IMR-90 (cell line): ENCODE measurements around the gene AKAP8L. TPM values are rescaled to one million over a fixed set of nuclear protein-coding genes. Genes with fewer than 3 reads are reported as not detected.

Experiments used
- ATAC-seq: fragments of 200-7000 bp; cut with Tn5 transposase; 2 replicates; pipeline ENCODE4 v1.9.1; 2020; ENCODE audit warnings: low read depth, mild to moderate bottlenecking, moderate library complexity
- BruUV-seq: library from RNA; stranded (reverse); fragments of 400-500 nt; replicated peaks from 2 replicates; lab custom pipeline; 2021; lab: Mats Ljungman, UMichigan
- CTCF ChIA-PET: fragments of 300-600 bp; formaldehyde crosslinking; extraction: SDS; loops from one replicate; lab custom pipeline; 2021; ENCODE audit warnings: antibody characterized with exemption; lab: Yijun Ruan, JAX
- POLR2A ChIA-PET: fragments of 300-600 bp; sonication (Branson Sonifier 250); formaldehyde crosslinking; loops from one replicate; lab custom pipeline; 2022; ENCODE audit warnings: antibody characterized with exemption; ENCODE audit not compliant: unreplicated experiment; lab: Charles Lee
- DNase-seq: peaks from one replicate; pipeline ENCODE4 v3.0.0; 2013
- H2AFZ ChIP-seq: replicated peaks from 2 replicates; pipeline ENCODE3; 2013; ENCODE audit warnings: low read length, mild to moderate bottlenecking; ENCODE audit not compliant: poor library complexity
- H2AK5ac ChIP-seq: 2 replicates; pipeline ENCODE4 v1.6.1; 2013; ENCODE audit warnings: low read depth, low read length, inconsistent platforms
- H2AK9ac ChIP-seq: replicated peaks from 2 replicates; pipeline ENCODE3; 2013; ENCODE audit warnings: mild to moderate bottlenecking, low read depth, low read length, moderate library complexity; ENCODE audit not compliant: poor library complexity
- H2BK120ac ChIP-seq: 2 replicates; pipeline ENCODE4 v1.6.1; 2013; ENCODE audit warnings: low read depth, low read length, inconsistent platforms
- H2BK15ac ChIP-seq: 3 replicates; pipeline ENCODE4 v1.6.1; 2013; ENCODE audit warnings: low read depth, low read length, inconsistent platforms
- H2BK20ac ChIP-seq: 2 replicates; pipeline ENCODE4 v1.6.1; 2013; ENCODE audit warnings: low read depth, mild to moderate bottlenecking, inconsistent platforms, low read length, moderate library complexity
- H2BK5ac ChIP-seq: 2 replicates; pipeline ENCODE4 v1.6.1; 2013; ENCODE audit warnings: mild to moderate bottlenecking, low read depth, low read length, inconsistent platforms; ENCODE audit not compliant: poor library complexity, severe bottlenecking
- H3K14ac ChIP-seq: replicated peaks from 2 replicates; pipeline ENCODE4 v1.6.1; 2013; ENCODE audit warnings: low read depth, low read length, inconsistent platforms
- H3K18ac ChIP-seq: 2 replicates; pipeline ENCODE4 v1.6.1; 2013; ENCODE audit warnings: low read depth, low read length, control low read depth
- H3K23ac ChIP-seq: 2 replicates; pipeline ENCODE4 v1.6.1; 2013; ENCODE audit warnings: low read depth, low read length, inconsistent platforms
- H3K27ac ChIP-seq: 2 replicates; pipeline ENCODE4 v1.5.1; 2013; ENCODE audit warnings: mild to moderate bottlenecking, control low read depth, low read length; ENCODE audit not compliant: insufficient read depth
- H3K27me3 ChIP-seq: 2 replicates; pipeline ENCODE4 v1.6.1; 2013; ENCODE audit warnings: low read length; ENCODE audit not compliant: control insufficient read depth, insufficient read depth
- H3K36me3 ChIP-seq: 2 replicates; pipeline ENCODE4 v1.6.1; 2013; ENCODE audit warnings: low read length, mixed read lengths; ENCODE audit not compliant: control insufficient read depth, insufficient read depth
- H3K4ac ChIP-seq: 2 replicates; pipeline ENCODE4 v1.6.1; 2013; ENCODE audit warnings: low read depth, low read length, inconsistent platforms
- H3K4me1 ChIP-seq: 2 replicates; pipeline ENCODE4 v1.6.1; 2013; ENCODE audit warnings: low read length, mixed read lengths; ENCODE audit not compliant: control insufficient read depth, insufficient read depth
- H3K4me2 ChIP-seq: 2 replicates; pipeline ENCODE4 v1.6.1; 2013; ENCODE audit warnings: low read depth, mild to moderate bottlenecking, control low read depth, low read length, moderate library complexity
- H3K4me3 ChIP-seq: 2 replicates; pipeline ENCODE4 v1.5.1; 2013; ENCODE audit warnings: low read depth, mild to moderate bottlenecking, control low read depth, low read length, moderate library complexity; ENCODE audit not compliant: insufficient read depth
- H3K56ac ChIP-seq: 2 replicates; pipeline ENCODE4 v1.6.1; 2013; ENCODE audit warnings: low read length, inconsistent platforms; ENCODE audit not compliant: insufficient read depth; ENCODE audit errors: extremely low read depth
- H3K79me1 ChIP-seq, 2 experiments: 2 replicates each; pipeline ENCODE4 v1.6.1; 2013; ENCODE audit warnings: low read length in 2 of 2, inconsistent platforms in 1 of 2, low read depth in 1 of 2
- H3K9ac ChIP-seq: 2 replicates; pipeline ENCODE4 v1.6.1; 2013; ENCODE audit warnings: low read depth, low read length, control low read depth
- H3K9me1 ChIP-seq: 2 replicates; pipeline ENCODE4 v1.6.1; 2013; ENCODE audit warnings: low read length, inconsistent platforms; ENCODE audit not compliant: insufficient read depth
- H3K9me3 ChIP-seq: 2 replicates; pipeline ENCODE4 v1.6.1; 2013; ENCODE audit warnings: low read length; ENCODE audit not compliant: control insufficient read depth, insufficient read depth
- H4K20me1 ChIP-seq: 2 replicates; pipeline ENCODE4 v1.6.1; 2013; ENCODE audit warnings: low read length, inconsistent platforms; ENCODE audit not compliant: insufficient read depth
- H4K5ac ChIP-seq: 2 replicates; pipeline ENCODE4 v1.6.1; 2013; ENCODE audit warnings: mild to moderate bottlenecking, low read depth, low read length, control low read depth
- H4K8ac ChIP-seq, 2 experiments: 2 replicates each; pipeline ENCODE4 v1.6.1; 2013; ENCODE audit warnings: low read depth in 2 of 2, low read length in 2 of 2, control low read depth in 1 of 2, inconsistent platforms in 1 of 2
- H4K91ac ChIP-seq: 2 replicates; pipeline ENCODE4 v1.6.1; 2013; ENCODE audit warnings: low read depth, low read length, inconsistent platforms; ENCODE audit not compliant: insufficient read depth
- BHLHE40 ChIP-seq: fragments of 150-350 bp; IDR thresholded peaks from 2 replicates; pipeline ENCODE4 v1.6.1; 2016; ENCODE audit warnings: mild to moderate bottlenecking, low read depth, low read length
- CHD1 ChIP-seq: IDR thresholded peaks from 2 replicates; pipeline ENCODE4 v1.6.1; 2012; ENCODE audit warnings: low read depth, low read length, improper control_type of control experiment
- ELK1 ChIP-seq: fragments of 150-350 bp; IDR thresholded peaks from 2 replicates; pipeline ENCODE4 v1.6.1; 2016; ENCODE audit warnings: low read depth, mild to moderate bottlenecking, low read length, moderate library complexity, borderline replicate concordance
- MAFK ChIP-seq: IDR thresholded peaks from 2 replicates; pipeline ENCODE4 v1.6.1; 2012; ENCODE audit warnings: low read depth, low read length, improper control_type of control experiment
- MAZ ChIP-seq: IDR thresholded peaks from 2 replicates; pipeline ENCODE4 v1.6.1; 2012; ENCODE audit warnings: low read depth, mild to moderate bottlenecking, low read length, improper control_type of control experiment, moderate library complexity, borderline replicate concordance
- MXI1 ChIP-seq: IDR thresholded peaks from 2 replicates; pipeline ENCODE4 v1.6.1; 2012; ENCODE audit warnings: low read depth, mild to moderate bottlenecking, low read length, moderate library complexity, borderline replicate concordance
- NFE2L2 ChIP-seq: fragments of 150-350 bp; IDR thresholded peaks from 2 replicates; pipeline ENCODE4 v1.6.1; 2016; ENCODE audit warnings: low read depth, mild to moderate bottlenecking, low read length
- RAD21 ChIP-seq: IDR thresholded peaks from 2 replicates; pipeline ENCODE4 v1.6.1; 2012; ENCODE audit warnings: low read length, improper control_type of control experiment
- RCOR1 ChIP-seq: IDR thresholded peaks from 2 replicates; pipeline ENCODE4 v1.6.1; 2012; ENCODE audit warnings: mild to moderate bottlenecking, low read length, improper control_type of control experiment; ENCODE audit not compliant: insufficient replicate concordance
- RFX5 ChIP-seq: IDR thresholded peaks from 2 replicates; pipeline ENCODE4 v1.8.0; 2012; ENCODE audit warnings: low read depth, mild to moderate bottlenecking, low read length, moderate library complexity
- WGBS, 2 experiments: methylation state at CpG; one replicate each; pipeline versions ENCODE4 v1.1.5 to v1.1.7; 2013; ENCODE audit warnings: missing lambda C conversion rate in 2 of 2; ENCODE audit not compliant: insufficient read length in 1 of 2; ENCODE audit errors: extremely low coverage in 2 of 2; 5-methylcytosine and 5-hydroxymethylcytosine counted together
- dilution Hi-C: fragments of 300-500 bp; cut with HindIII; formaldehyde crosslinking; loops from one replicate; pipeline ENCODE4 v1.14.3; 2018; ENCODE audit warnings: low sequenced_read_pairs; ENCODE audit not compliant: unreplicated experiment
- in situ Hi-C: fragments of 300-500 bp; cut with MboI; formaldehyde crosslinking; loops from 3 replicates; pipeline ENCODE4 v1.14.3; 2019; ENCODE audit warnings: low sequenced_read_pairs, inconsistent platforms, mixed read lengths
- intact Hi-C: fragments of 100-400 bp; cut with micrococcal nuclease; formaldehyde crosslinking; loops from 2 replicates; pipeline ENCODE4 v1.10.0; 2022
- polyA plus RNA-seq, 3 experiments: library from polyadenylated mRNA; depleted of rRNA; stranded (reverse); fragments of >200 nt; gene quantifications; 2 replicates each; pipeline ENCODE4 v1.2.3, GENCODE V29; 2012; ENCODE audit warnings: low replicate concordance in 1 of 3
- total RNA-seq: library from RNA; depleted of rRNA; stranded (reverse); fragments of >200 nt; gene quantifications from 2 replicates; pipeline ENCODE4 v1.2.3, GENCODE V29; 2012

Gene AKAP8L
- total and polyA plus RNA-seq, 2 of the 4 experiments (the other 2 are of a cell fraction) = 43.1 to 44.6 TPM

- TF ChIP-seq ELK1 = no peak
- no peak for TF ChIP-seq BHLHE40
These were observed 12.7 kb upstream of the AKAP8L start (continued) for GRCh38 chr19:15431396-15432017.

- no peak overlapping the region for H2BK15ac ChIP-seq
- peaks cover 12% of the 10 kb centered on the region; the same call in 1 of the 2 replicates for H3K9me1 ChIP-seq
- no peak overlapping the region for H2BK20ac ChIP-seq
- H4K8ac ChIP-seq = no peak overlapping the region
- no peak overlapping the region; the same call in 1 of the 2 replicates for H2AK5ac ChIP-seq
- ATAC-seq (no peak), DNase-seq (no peak)
- H3K56ac ChIP-seq = no peak overlapping the region
- H3K4me3 ChIP-seq = no peak overlapping the region
- no peak overlapping the region for H3K14ac ChIP-seq
- H3K4me1 ChIP-seq = peaks cover 19% of the 10 kb centered on the region
- H4K20me1 ChIP-seq = peaks cover 48% of the 10 kb centered on the region
- WGBS, 2 experiments = 82% methylated on average over 6 of the region's 10 CpGs; no CpG with 5 or more reads in 1 of the 2 experiments
- H4K5ac ChIP-seq = no peak overlapping the region
- H3K79me1 ChIP-seq = peaks cover 15 to 58% of the 10 kb centered on the region in 2 experiments
- H4K91ac ChIP-seq = no peak overlapping the region
- no peak overlapping the region for H2AFZ ChIP-seq
- H2BK120ac ChIP-seq = no peak overlapping the region
- no peak overlapping the region for H3K9ac ChIP-seq
- peaks cover 33% of the 10 kb centered on the region for H3K36me3 ChIP-seq
- peak overlapping the region; percentile 5 for H3K23ac ChIP-seq
- intact Hi-C loops (loop anchor here (5.0 kb wide), 1 partner anchor 127 kb away; no protein-coding TSS in a partner anchor), dilution Hi-C loops (no loop called here), in situ Hi-C loops (loop anchor here (25.0 kb wide), 1 partner anchor 868 kb away; the partner anchor contains the start of gene NDUFB7)
- no peak overlapping the region for H3K27ac ChIP-seq
- TF ChIP-seq CHD1 (no peak), MAFK (no peak), RCOR1 (no peak), ELK1 (no peak), RAD21 (no peak), MXI1 (no peak), MAZ (no peak), RFX5 (no peak), NFE2L2 (no peak)
- ChIA-PET POLR2A (no interaction called here), CTCF (interaction anchor here (0.6 to 1.4 kb wide), 2 partner anchors 9 to 11 kb away, joined by 3 read pairs; no protein-coding TSS in a partner anchor)
- no peaks in the 10 kb centered on the region for H3K9me3 ChIP-seq
- H2AK9ac ChIP-seq = no peak overlapping the region
- H3K4me2 ChIP-seq = no peak overlapping the region; the same call in 1 of the 2 replicates
- H3K18ac ChIP-seq = no peak overlapping the region
- H3K4ac ChIP-seq = no peak overlapping the region
- no TSS peak for BruUV-seq
- no peaks in the 10 kb centered on the region for H3K27me3 ChIP-seq
- H2BK5ac ChIP-seq = no peak overlapping the region
These were observed 11.8 kb upstream of the AKAP8L start for GRCh38 chr19:15430526-15431120.
